Heart right ventricle (tissue), 16 donors: ENCODE data around the gene IL23R. TPM values are rescaled to one million over a fixed set of nuclear protein-coding genes. Genes with fewer than 3 reads are reported as not detected.

Experiments
- ATAC-seq, 8 donors: fragments of 200-7000 bp; cut with Tn5 transposase; one replicate each; pipeline ENCODE4 v1.9.1; 2020; ENCODE audit warnings: mild to moderate bottlenecking in 8 of 8, moderate library complexity in 8 of 8, moderate number of reproducible peaks in 1 of 8
- DNase-seq, 2 donors: peaks; one replicate each; pipeline ENCODE4 v3.0.0-alpha.2; 2020
- H3K27ac ChIP-seq, 10 donors: fragments of 200-600 bp; sonication (generic) in 2 of 10; one replicate each; pipeline versions ENCODE4 v1.5.0 to v1.8.0; 2020 to 2022; ENCODE audit warnings: mild to moderate bottlenecking in 3 of 10
- H3K27me3 ChIP-seq, 7 donors: fragments of 200-600 bp; one replicate each; pipeline ENCODE4 v1.8.0; 2021 to 2022; ENCODE audit warnings: mild to moderate bottlenecking in 2 of 7
- H3K36me3 ChIP-seq, 9 donors: fragments of 200-600 bp; sonication (generic) in 1 of 9; one replicate each; pipeline versions ENCODE4 v1.5.0 to v1.8.0; 2020 to 2022; ENCODE audit warnings: mild to moderate bottlenecking in 2 of 9
- H3K4me1 ChIP-seq, 9 donors: fragments of 200-600 bp; sonication (generic) in 1 of 9; one replicate each; pipeline versions ENCODE4 v1.5.0 to v1.8.0; 2020 to 2022; ENCODE audit warnings: mild to moderate bottlenecking in 4 of 9
- H3K4me3 ChIP-seq, 10 donors: fragments of 200-600 bp; sonication (generic) in 2 of 10; one replicate each; pipeline versions ENCODE4 v1.5.0 to v1.8.0; 2020 to 2022; ENCODE audit warnings: mild to moderate bottlenecking in 7 of 10, moderate library complexity in 2 of 10
- H3K9me3 ChIP-seq, 11 donors: fragments of 200-600 bp in 10 of 11; sonication (generic) in 2 of 11; one replicate each; pipeline versions ENCODE4 v1.5.0 to v1.8.0; 2013 to 2022; ENCODE audit warnings: mild to moderate bottlenecking in 2 of 11, control low read depth in 1 of 11, moderate library complexity in 1 of 11
- WGBS, 2 donors: extraction: QIAGEN DNeasy Blood & Tissue Kit; methylation state at CpG; one replicate each; pipeline ENCODE4 v1.1.7; 2013; ENCODE audit warnings: inconsistent platforms in 1 of 2; 5-methylcytosine and 5-hydroxymethylcytosine counted together
- intact Hi-C, 10 donors: fragments of 100-400 bp; cut with DNase I; formaldehyde crosslinking; loops; one replicate each; pipeline versions ENCODE4 v1.11.1 to v1.14.2; 2022
- polyA plus RNA-seq, 2 donors: library from polyadenylated mRNA; stranded (reverse); fragments of 200-250 nt; gene quantifications; one replicate each; pipeline ENCODE4 v1.2.3, GENCODE V29; 2013
- total RNA-seq, 10 donors: library from RNA; stranded (reverse); fragmentation: NEBNext Ultra II Directional in 3 of 10; extraction: Animal tissue kit (Norgen Biotek cat#: 25700) in 3 of 10; gene quantifications; one replicate each; pipeline versions ENCODE4 v1.2.1 to v1.2.4, GENCODE V29; 2021 to 2023
- TF ChIP-seq, protein P1 (sequence below), 9 donors: fragments of 200-600 bp; sonication (generic) in 2 of 9; IDR thresholded peaks; one replicate each; pipeline versions ENCODE4 v1.5.0 to v1.8.0; 2021 to 2022; ENCODE audit warnings: antibody characterized with exemption in 9 of 9, mild to moderate bottlenecking in 5 of 9, moderate library complexity in 1 of 9
- donor health status: Arrhythmogenic right ventricular cardiomyopathy.
- donor health status: ischemic (EF 13 %, LVEDD 7.1; RV severe dilation, severe dysfunction).
- donor health status: healthy with polysubstance abuse.
- donor health status: DM: no; HTN: yes; CAD: no.
- donor health status: DM: no; HTN: no; CAD: no.
- donor health status: ischemic (EF 25% LVEDD 6.9; RV normal size, moderate dysfunction).
- donor health status: ischemic (EF 25% LVEDD 5.7; RV mildly dilated, moderate dysfunction).
- donor health status: healthy.
- donor health status: DM: yes; HTN: yes; CAD: no.
- donor health status: Ischemic cardiomyopathy.
- donor health status: ischemic (EF 35%, LVEDD 5.7; RV mildly dilated, moderate dysfunction).
- donor health status: nonischemic (EF 11% LVEDD 7.7; RV severe dilation, severe dysfunction).
- donor health status: DM: yes; HTN: yes; CAD: no.
- donor health status: PGD.
- donor health status: ischemic (EF 29% LVEDD 5.4; RV normal size, mild dysfunction).
- donor health status: nonischemic (EF 23%, LVEDD 6.1; RV moderate dilation, normal function).

The IL23R gene
- total and polyA plus RNA-seq, 12 donors = not detected

DNA sequence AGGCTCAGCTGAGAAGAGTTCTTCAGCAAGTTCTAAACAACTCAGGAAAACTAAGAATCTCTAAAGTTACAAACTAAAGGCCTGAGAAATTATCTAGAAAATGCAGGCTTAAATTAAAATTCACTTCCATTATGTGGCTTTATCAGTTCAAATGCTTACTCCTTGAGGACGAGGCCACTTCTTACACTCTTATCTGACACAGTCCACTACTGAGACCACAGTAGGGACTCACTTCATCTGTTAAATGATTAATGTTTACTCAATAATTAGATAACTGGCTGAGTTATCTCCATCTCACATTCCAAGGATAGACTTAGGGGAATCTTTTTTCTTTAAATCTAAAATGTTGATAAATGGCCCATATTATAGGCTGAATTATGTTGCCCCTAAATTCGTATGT lies 33.1 kb upstream of the IL23R start:
- DNase-seq = no peak
- TF ChIP-seq, protein P1, sequence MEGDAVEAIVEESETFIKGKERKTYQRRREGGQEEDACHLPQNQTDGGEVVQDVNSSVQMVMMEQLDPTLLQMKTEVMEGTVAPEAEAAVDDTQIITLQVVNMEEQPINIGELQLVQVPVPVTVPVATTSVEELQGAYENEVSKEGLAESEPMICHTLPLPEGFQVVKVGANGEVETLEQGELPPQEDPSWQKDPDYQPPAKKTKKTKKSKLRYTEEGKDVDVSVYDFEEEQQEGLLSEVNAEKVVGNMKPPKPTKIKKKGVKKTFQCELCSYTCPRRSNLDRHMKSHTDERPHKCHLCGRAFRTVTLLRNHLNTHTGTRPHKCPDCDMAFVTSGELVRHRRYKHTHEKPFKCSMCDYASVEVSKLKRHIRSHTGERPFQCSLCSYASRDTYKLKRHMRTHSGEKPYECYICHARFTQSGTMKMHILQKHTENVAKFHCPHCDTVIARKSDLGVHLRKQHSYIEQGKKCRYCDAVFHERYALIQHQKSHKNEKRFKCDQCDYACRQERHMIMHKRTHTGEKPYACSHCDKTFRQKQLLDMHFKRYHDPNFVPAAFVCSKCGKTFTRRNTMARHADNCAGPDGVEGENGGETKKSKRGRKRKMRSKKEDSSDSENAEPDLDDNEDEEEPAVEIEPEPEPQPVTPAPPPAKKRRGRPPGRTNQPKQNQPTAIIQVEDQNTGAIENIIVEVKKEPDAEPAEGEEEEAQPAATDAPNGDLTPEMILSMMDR (IDR thresholded peaks at IDR 0.05) = no peak
- no peak overlapping the region for H3K4me3 ChIP-seq
- H3K36me3 ChIP-seq = no peaks in the 10 kb centered on the region
- no peaks in the 10 kb centered on the region for H3K9me3 ChIP-seq
- no peak overlapping the region for H3K27ac ChIP-seq
- 83 to 84% methylated on average over 2 of the region's 2 CpGs for WGBS, 2 donors
- H3K27me3 ChIP-seq = peaks cover 0 to 5% (median 0%) of the 10 kb centered on the region in 7 donors
- intact Hi-C loops = loop anchor here in 1 of 10 donors (10.0 kb wide), 1 partner anchor 58 kb away; no protein-coding TSS in a partner anchor
- no peak for ATAC-seq
- peaks cover 0 to 12% (median 0%) of the 10 kb centered on the region in 9 donors for H3K4me1 ChIP-seq

DNA sequence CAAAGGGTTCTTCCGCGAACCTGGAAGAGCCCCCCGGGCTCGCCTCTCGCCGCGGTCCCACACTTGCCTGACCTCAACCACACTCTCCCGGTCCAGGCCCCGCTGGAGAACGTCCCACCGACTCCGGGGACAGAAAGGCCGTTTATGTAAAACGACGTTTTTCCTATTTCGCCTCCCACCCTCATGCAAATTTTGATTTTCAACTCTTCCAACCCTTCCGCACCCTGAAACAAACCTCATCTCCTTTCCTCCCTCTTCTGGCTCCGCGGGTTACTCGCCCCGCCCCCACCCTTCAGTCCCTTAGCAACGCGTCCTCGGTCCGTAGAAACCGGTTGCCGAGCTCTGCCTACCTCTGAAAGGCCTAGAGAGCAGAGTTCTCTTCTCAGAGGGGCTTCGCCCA lies 31.6 kb upstream of the IL23R start, which contains the start of gene C1orf141:
Gene C1orf141 (minus strand): TSS at position 276 of the 400 bp plus-strand sequence. CDS start 7,730 bp downstream, outside the sequence.
- 11 to 21% methylated on average over 28 of the region's 28 CpGs for WGBS, 2 donors
- Histone ChIP-seq H3K36me3 (no peaks in the 10 kb centered on the region), H3K4me3 (peak within 1 kb of the TSS in 9 of 10 donors; percentile 6 to 47 (median 40)), H3K4me1 (peaks cover 0 to 12% (median 0%) of the 10 kb centered on the region in 9 donors), H3K27ac (no peak within 1 kb of the TSS), H3K9me3 (no peaks in the 10 kb centered on the region), H3K27me3 (peaks cover 0 to 5% (median 0%) of the 10 kb centered on the region in 7 donors)
- ATAC-seq (peak in 7 of 8 donors; percentile 43 to 80 (median 62)), DNase-seq (peak; percentile 9 to 20)
- intact Hi-C loops = loop anchor here in 1 of 10 donors (10.0 kb wide), 1 partner anchor 60 kb away; no protein-coding TSS in a partner anchor
- TF ChIP-seq, protein P1 (IDR thresholded peaks at IDR 0.05) = no peak

DNA sequence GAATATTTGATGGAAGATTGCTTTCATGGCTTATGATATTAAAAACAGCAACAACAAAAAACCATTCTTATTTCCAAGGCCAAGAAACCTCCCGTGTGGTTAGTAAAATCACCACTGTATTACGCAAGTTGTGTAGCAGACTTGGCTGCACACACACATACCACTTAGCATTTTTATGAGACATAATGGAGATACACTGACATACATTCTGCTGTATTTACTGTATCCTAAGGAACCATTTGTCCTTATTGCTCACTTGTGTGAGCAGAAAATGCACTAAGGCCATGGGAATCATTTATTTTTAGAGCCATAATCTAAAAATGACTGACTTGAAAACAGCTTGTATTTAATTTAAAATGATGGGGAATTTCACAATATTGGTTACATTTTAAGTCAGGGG lies 30.9 kb upstream of the IL23R start:
- H3K4me3 ChIP-seq = peak overlapping the region in 3 of 10 donors; percentile 6 to 47 (median 43)
- TF ChIP-seq, protein P1 (IDR thresholded peaks at IDR 0.05) = no peak
- intact Hi-C loops = loop anchor here in 1 of 10 donors (10.0 kb wide), 1 partner anchor 61 kb away; no protein-coding TSS in a partner anchor
- peak in 2 of 8 donors; percentile 42 to 57 for ATAC-seq
- peaks cover 0 to 12% (median 0%) of the 10 kb centered on the region in 9 donors for H3K4me1 ChIP-seq
- H3K27ac ChIP-seq = no peak overlapping the region
- no peak for DNase-seq
- no peaks in the 10 kb centered on the region for H3K9me3 ChIP-seq
- H3K36me3 ChIP-seq = no peaks in the 10 kb centered on the region
- H3K27me3 ChIP-seq = peaks cover 0 to 5% (median 0%) of the 10 kb centered on the region in 7 donors
- WGBS, 2 donors = 53 to 60% methylated on average over 2 of the region's 2 CpGs

DNA sequence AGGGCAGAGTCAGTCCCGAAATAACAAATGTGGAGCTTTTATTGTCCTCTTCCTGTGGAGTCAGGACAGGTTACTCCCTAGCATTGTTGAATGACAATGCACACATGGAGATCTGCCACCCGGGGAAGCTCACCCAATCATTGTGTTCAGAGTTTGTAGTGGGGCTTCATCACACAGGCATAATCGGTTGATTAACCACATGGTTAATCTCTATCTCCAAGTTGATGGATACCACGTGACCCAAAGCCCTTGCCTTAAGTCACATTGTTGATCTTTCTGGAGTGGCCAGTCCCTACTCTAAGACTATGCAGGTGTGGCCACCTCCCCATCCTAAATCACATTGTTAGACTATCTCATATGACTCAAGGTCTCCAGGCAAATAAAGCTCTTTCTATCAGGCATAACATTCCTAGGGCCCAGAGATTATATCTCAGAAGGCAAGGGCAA lies 28.9 kb upstream of the IL23R start:
- Histone ChIP-seq H3K36me3 (no peaks in the 10 kb centered on the region), H3K27ac (no peak overlapping the region), H3K4me3 (no peak overlapping the region), H3K27me3 (peaks cover 0 to 5% (median 0%) of the 10 kb centered on the region in 7 donors), H3K9me3 (no peaks in the 10 kb centered on the region), H3K4me1 (peaks cover 0 to 12% (median 0%) of the 10 kb centered on the region in 9 donors)
- intact Hi-C loops = loop anchor here in 1 of 10 donors (10.0 kb wide), 1 partner anchor 63 kb away; no protein-coding TSS in a partner anchor
- no peak for DNase-seq
- TF ChIP-seq, protein P1 (IDR thresholded peaks at IDR 0.05) = no peak
- ATAC-seq = no peak
- 61 to 70% methylated on average over 4 of the region's 4 CpGs for WGBS, 2 donors
